GDM1 (cell line): ENCODE measurements around the gene ZP2.
"Not testable (repeated sequence)": the region's sequence is repeated elsewhere in the genome, so short reads cannot be mapped to it uniquely, and the experiment has no call there.

Experiments
- DNase-seq: peaks from one replicate; lab custom pipeline; 2025; lab: John Stamatoyannopoulos, UW

ZP2 gene

DNA sequence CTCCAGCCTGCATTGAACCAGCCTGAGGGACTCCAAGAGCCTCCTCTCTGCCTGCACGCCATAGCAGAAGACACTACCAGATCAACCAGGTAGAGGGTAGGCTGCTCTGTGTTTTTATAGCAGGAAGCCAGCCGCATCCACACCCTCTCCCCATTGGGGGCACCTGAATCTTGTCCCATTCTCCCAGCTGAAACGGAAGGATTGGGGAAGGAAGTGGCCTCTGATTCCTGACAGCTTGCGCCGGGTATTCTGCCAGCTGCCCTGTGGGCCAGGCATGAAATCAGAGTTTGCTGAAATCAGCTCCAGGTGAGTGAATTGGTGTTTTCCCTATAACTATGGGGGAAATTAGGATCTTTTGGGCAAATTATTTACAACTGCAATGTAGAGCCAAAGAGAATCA, at the start of gene ZP2:
Gene ZP2 (minus strand): TSS at position 89 of the 400 bp plus-strand sequence. CDS start 27 bp downstream, at position 62.
- no peak for DNase-seq

DNA sequence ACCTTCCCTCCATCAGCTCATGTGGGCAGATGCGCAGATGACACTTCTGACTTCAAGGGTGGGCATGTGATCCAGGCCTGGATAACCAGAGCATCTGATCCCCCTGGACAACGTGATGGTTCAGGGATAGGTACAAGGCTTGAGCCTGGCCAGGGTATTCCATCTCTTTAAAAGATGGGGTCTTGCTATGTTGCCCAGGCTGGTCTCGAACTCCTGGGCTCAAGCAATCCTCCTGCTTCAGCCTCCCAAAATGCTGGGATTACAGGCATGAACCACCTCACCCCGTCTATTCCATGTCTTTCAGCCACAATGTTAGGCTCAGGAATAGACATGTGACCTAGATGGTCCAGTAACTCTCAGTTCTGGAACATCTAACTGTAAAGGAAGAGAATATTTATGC, 45.9 kb upstream of the ZP2 start:
- no peak for DNase-seq

DNA sequence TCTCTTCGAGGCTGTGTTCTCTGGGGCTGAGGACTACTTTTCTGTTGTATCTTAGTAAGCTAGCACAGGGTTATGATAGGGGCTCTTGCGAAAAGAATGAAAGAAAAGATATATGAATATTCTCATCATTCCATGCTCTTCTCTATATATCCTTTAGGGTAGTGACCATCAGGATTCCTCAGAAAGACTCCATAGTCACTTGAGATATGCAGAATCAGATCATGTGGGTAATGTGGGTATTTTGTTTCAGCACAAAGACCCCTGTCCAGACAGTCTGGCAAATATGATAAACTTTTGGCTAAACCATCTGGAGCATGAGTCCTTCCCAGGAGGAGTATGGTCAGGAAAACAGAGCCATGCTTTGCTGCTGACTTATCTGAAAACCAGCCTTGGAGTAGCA, 45.3 kb upstream of the ZP2 start:
- no peak for DNase-seq

GRCh38 chr16:21253470-21253869, 42.1 kb upstream of the ZP2 start:
- DNase-seq: no peak

DNA sequence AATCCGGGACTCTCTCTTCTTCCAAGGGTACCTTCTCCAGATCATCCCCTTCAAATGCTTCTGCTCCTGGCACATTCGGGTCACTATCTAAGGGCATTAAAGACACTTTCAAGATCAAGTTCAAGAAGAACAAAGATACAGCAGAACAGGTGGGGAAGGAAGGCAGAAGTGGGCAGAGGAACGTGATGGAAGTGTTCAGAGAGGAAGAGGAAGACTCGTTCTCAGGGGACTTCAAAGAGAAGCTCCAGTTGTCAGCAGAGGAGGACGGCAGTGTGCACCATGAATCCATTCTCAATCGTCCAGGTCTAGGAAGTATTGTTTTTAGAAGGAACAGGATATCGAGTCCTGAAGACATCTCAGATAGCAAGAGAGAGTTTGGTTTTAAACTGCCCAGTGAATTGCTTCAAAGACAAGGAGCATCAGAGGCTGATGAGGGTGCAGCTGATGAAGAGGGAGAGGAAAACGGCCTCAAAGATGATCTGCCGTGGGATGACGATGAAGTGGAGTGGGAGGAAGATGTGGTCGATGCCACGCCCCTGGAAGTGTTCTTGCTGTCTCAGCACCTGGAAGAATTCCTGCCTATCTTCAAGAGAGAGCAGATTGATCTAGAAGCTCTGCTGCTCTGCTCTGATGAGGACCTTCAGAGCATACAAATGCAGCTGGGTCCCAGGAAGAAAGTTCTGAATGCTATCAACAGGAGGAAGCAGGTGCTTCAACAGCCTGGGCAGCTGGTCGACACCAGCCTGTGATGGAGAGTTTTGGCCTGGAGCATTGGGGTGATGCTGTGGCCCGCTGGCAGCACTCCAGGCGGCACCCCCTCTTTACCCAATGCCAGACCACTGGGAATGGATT, 38.9 kb upstream of the ZP2 start:
- DNase-seq: no peak

DNA sequence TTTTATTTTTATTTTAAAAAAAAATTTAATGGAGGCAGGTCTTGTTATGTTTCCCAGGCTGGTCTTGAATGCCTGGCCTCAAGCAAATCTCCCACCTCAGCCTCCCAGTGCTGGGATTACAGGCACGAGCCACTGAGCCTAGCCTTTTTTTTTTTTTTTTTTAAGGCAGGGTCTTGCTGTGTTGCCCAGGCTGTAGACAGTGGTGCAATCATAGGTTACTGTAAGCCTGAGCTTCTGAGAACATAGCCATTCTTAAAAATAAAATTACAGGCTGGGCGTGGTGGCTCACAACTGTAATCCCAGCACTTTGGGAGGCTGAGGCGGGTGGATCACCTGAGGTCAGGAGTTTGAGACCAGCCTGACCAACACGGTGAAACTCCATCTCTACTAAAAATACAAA, 36.8 kb upstream of the ZP2 start:
- not testable (repeated sequence) for DNase-seq

DNA sequence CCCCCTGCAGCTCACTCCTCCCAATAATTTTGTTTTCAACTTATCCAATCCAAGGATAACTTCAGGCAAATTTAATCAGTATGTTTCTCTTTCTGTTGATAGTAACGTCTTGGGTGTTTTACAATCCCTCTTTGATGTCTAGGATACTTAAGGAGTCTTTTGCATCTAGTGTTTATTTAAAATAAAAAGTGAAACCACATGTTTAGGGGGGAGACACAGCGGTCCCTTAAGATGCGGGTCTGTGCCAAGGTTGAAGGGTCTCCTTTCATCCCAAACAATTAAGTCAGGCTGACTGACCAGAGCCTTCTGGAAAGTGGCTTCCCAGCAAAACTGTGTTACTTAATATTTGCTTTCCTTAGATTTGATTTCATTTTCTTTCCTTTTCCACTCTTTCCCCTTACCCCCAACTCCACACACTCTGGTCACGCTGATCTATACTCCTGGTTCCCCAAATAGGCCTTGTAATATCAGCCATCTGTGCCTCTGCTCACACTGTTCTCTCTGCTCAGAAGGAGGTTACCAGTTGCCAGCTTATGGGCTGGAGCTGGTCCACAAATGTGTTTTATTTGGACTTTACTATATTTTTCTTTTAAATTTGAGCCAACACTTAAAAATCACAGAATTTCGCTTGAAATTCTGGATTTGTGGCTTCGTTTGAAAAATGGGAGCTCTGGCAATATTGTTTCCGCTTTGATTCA, 33.3 kb upstream of the ZP2 start:
- DNase-seq: no peak

- DNase-seq: no peak
Observed at GRCh38 chr16:21242756-21243155, 31.4 kb upstream of the ZP2 start.

DNA sequence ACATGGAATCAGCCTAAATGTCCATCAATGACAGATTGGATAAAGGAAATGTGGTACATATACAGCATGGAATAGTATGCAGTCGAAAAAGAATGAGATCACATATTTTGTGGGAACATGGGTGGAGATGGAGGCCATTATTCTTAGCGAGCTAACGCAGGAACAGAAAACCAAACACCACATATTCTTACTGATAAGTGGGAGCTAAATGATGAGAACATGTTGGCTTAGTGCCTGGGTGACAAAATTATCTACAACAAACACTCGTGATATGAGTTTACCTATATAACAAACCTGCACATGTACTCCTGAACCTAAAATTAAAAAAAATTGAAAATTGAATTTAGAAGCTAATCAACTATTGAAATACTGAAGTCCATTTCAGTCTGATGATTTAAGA, 28.3 kb upstream of the ZP2 start:
- no peak for DNase-seq

- DNase-seq: no peak
Observed at GRCh38 chr16:21236831-21237230, 25.5 kb upstream of the ZP2 start.

- no peak for DNase-seq
Observed at GRCh38 chr16:21235199-21235585, 23.8 kb upstream of the ZP2 start.

- no peak for DNase-seq
Observed at GRCh38 chr16:21233521-21234150, 22.3 kb upstream of the ZP2 start, which contains the start of gene ANKS4B. ANKS4B (plus strand) TSS chr16:21233699; CDS start chr16:21233738, 39 bp downstream.

DNA sequence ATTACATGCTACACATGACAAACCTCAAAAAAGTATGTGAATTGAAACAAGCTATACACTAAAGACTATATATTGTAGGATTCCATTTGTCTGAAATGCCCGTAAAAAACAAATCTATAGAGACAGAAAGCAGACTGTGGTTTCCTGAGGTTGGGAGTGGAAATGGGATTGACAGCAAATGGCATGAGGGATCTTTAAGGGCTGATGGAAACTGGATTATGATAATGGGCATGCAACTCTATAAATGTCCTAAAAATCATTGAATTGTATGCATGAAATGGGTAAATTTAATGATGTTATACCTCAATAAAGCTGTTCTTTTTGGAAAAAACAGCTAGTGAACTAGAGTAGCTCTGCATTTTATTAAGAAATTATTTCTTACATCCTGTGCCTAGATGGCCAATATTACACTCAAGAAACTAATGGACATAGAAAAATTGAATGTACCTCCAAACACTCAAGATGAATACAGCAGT, 21.7 kb upstream of the ZP2 start:
- DNase-seq: no peak

DNA sequence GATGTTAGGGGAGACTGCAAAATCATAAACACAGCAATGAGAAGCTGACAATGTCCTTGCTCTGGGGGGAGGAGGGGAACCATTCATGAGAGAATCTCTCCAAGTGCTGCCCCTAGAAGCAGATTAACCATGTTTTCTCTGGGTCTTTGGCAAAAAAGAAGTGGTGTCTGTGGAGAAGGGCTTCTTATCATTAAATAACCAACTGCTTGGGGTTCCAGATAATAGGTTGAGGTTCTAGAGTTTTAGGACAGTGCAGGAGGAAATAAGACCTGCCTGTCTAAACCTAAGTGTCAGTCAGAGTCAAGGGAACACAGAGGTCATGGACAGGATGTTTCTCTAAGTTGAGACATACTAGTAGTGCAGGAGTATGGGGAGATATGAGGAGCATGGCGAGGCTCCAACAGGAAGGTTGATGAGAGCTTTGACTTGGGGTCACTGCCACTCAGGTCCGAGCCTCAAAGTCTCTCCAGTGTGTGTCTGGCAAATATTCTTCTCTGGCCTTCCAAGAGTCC, 17.0 kb upstream of the ZP2 start:
- no peak for DNase-seq

- DNase-seq: no peak
Observed at GRCh38 chr16:21227866-21228265, 16.5 kb upstream of the ZP2 start.

- no peak for DNase-seq
Observed at GRCh38 chr16:21226749-21227148, 15.4 kb upstream of the ZP2 start.

DNA sequence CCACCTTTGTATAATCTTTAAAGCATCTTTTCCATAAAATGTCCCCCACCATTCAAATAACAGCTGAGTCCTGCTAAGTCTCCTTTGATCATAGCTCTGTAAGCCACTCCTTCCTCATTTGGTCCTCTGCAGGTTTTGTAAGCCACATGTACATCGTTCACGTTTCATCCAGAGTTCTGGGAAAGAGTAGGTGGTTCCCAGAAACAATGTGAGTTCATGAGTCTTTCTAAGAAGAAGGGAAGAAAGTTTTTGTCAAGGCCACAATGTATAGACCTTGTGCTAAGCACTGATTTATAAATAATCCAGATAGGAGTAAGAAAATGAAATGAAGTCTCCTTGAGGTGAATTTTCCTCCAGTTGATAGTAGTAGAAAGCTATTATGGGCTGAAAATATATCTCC, 13.4 kb upstream of the ZP2 start:
- no peak for DNase-seq

DNA sequence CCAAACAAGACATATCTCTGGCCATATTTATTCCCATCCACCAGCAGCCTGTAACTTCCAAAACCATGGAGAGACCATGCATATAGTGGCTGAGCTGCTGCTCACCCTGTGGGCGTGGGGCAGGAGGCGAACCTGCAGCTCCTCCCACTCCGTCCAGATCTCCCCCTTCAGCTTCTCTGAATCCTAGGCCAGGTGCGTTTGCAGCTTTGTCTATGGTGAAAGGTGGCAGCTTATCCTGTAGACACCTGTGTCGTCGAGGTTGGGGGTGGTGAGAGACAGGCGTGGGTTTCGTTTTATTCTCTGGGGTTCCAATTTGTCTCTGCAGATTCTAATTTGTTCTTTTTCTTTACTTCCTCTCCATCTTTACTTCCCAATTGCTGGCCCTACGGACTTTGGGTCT, 12.4 kb upstream of the ZP2 start:
- DNase-seq: no peak

GRCh38 chr16:21222495-21223337, 11.3 kb upstream of the ZP2 start:
- no peak for DNase-seq

GRCh38 chr16:21219551-21219950, 8.2 kb upstream of the ZP2 start:
- DNase-seq: no peak

- no peak for DNase-seq
Observed at GRCh38 chr16:21218153-21218552, 6.8 kb upstream of the ZP2 start.

DNA sequence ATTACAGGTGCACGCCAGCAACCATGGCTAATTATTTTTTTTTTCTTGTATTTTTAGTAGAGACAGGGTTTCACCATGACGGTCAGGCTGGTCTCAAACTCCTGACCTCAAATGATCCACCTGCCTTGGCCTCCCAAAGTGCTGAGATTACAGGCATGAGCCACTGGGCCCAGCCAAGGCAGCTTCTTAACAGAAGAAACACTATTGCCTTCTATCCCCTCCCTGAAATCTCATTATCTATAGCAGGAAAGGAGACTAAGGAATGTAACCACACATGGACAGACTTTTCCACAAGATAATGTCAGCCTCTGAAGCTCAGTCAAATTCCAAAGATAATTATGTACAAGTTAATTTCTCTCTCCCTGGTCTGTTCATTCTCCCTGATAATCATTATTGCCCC, 5.7 kb upstream of the ZP2 start:
- DNase-seq: no peak
